Activated naive CD8-positive, alpha-beta T cell (primary cell): ENCODE measurements around the gene S100A4.
"Not testable (repeated sequence)": the region's sequence is repeated elsewhere in the genome, so short reads cannot be mapped to it uniquely, and the experiment has no call there.

Experiments used
- H3K27ac Mint-ChIP-seq: one replicate; pipeline ENCODE4 v1.8.0; 2021; ENCODE audit warnings: mixed read lengths
- H3K27me3 Mint-ChIP-seq: one replicate; pipeline ENCODE4 v1.8.0; 2021; ENCODE audit warnings: mixed read lengths
- H3K36me3 Mint-ChIP-seq: one replicate; pipeline ENCODE4 v1.8.0; 2021; ENCODE audit warnings: mixed read lengths
- H3K4me1 Mint-ChIP-seq: one replicate; pipeline ENCODE4 v1.8.0; 2021; ENCODE audit warnings: low read depth, mixed read lengths
- H3K4me3 Mint-ChIP-seq: one replicate; pipeline ENCODE4 v1.8.0; 2021; ENCODE audit warnings: mild to moderate bottlenecking, mixed read lengths
- H3K9me3 Mint-ChIP-seq: one replicate; pipeline ENCODE4 v1.8.0; 2021; ENCODE audit warnings: low read depth, mixed read lengths

The S100A4 gene

DNA sequence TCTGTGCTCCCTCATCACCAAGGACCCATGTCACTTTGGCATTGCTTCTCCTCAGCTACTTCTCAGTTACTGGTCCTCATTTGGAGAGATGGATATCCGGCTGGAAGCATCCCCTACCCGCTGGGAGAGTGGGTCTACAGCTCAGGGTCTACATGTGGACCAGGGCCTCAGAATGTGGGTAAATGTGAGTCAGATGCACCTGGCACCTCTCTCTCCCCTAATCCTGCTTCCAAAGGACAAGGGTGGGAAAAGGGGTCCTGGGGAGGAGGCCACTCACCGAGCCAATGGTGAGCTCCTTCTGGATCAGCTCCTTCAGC, 10.7 kb downstream of the S100A4 start:
- Mint-ChIP-seq H3K27me3 (no peaks in the 10 kb centered on the region), H3K4me3 (peak overlapping the region; percentile 93), H3K9me3 (no peaks in the 10 kb centered on the region), H3K4me1 (peaks cover 79% of the 10 kb centered on the region), H3K27ac (peak overlapping the region; percentile 93), H3K36me3 (peaks cover 2% of the 10 kb centered on the region)

DNA sequence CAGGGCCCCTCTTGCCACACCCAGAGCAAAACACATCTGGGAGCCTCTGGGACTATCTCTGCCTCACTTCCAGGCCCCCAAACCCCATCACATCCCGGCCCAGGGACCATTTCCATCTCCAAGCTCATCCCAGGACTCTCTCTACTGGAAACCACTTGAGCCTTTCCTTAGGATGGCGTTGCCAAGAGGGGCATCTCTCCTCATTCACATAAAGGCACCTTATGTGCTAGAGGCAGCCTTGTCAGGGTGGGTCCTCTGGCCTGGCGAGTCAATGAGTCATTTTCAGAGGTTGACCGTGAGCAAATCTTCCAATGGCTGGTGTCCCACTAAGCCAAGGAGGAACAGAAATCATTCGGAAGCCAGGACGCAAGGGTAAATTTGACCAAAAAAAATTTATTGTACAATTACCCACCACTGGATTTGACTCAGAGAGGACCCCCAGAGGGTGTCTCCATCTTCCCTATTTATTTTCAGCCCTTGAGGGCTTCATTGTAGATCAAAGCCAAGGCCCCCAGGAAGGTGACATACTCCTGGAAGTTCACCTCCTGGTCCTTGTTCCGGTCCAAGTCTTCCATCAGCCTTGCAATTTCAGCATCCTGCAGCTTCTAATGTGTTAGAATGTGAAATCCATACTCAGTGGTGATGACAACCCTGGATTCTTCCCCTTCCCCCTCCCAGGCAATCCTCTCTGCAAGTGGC, 11.2 kb downstream of the S100A4 start:
- Mint-ChIP-seq H3K36me3 (no peaks in the 10 kb centered on the region), H3K4me1 (peaks cover 73% of the 10 kb centered on the region), H3K9me3 (no peaks in the 10 kb centered on the region), H3K27ac (peak overlapping the region; percentile 95), H3K4me3 (peak overlapping the region; percentile 93), H3K27me3 (no peaks in the 10 kb centered on the region)

DNA sequence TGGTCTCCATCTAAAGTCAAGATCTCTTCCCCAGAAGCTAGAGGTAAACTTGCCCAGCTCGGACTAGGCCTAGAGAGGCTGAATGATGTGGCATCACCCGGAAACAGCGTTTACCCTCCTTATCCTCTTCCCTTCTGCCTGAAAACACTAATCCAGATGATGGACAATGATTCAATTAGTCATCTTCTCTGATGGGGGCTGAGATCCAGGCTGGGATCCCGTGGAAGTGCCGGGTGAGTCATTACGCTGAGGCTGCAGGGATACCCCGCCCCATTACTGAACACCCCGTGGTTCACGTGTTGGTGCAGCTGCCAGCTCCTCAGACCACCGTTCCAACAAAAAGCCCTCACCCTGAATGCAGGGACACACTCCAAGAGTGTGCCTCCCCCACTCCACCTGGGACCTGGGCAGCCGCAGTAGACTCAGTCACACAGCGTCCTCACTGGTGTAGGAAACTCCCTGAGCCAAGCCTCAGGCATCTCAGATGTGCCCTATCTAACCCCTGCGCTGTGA, 11.9 kb downstream of the S100A4 start:
- H3K27ac Mint-ChIP-seq: peak overlapping the region; percentile 95
- no peaks in the 10 kb centered on the region for H3K36me3 Mint-ChIP-seq
- no peaks in the 10 kb centered on the region for H3K27me3 Mint-ChIP-seq
- H3K9me3 Mint-ChIP-seq: no peaks in the 10 kb centered on the region
- peak overlapping the region; percentile 93 for H3K4me3 Mint-ChIP-seq
- H3K4me1 Mint-ChIP-seq: peaks cover 73% of the 10 kb centered on the region

DNA sequence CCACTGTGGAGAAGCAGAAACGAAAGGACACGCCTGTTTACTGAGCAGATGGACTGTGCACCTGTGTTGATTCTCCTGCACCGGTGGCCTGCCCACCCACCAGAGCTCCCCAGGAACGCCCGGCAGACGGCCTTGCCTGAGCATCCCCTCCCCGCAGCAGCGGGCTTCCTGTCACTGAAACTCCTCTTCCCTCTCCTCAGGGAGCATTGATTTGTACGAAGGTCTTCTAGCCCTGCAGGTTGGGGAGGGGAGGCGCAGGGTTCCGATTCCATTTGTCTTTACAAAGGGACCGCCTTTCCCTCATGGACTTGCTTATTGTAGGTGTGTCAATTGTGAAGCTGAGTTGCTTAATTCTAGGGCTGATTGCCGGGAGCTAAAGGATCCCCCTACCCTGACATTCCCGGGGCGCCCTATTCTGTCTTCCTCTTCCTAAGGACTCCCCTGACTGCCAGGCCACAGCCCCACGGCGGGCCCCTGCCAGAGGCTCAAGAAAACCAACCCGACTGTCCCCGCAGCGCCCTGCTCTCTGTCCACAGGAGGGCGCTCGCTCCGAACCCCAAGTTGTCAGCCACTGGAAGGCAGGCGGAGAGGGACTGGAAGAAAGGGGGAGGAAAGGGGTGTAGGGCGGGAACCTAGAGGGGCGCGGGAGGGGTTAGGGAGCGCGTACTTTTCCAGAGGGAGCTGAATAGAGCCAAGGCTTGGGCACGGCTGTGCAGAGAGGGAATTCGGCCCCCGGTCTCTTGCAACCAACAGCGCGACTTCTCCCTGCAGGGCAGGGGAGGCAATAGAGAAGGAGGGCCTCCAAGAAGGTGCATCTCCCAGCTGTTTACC, 12.6 kb downstream of the S100A4 start:
- Mint-ChIP-seq H3K36me3 (no peaks in the 10 kb centered on the region), H3K27me3 (no peaks in the 10 kb centered on the region), H3K9me3 (no peaks in the 10 kb centered on the region)

DNA sequence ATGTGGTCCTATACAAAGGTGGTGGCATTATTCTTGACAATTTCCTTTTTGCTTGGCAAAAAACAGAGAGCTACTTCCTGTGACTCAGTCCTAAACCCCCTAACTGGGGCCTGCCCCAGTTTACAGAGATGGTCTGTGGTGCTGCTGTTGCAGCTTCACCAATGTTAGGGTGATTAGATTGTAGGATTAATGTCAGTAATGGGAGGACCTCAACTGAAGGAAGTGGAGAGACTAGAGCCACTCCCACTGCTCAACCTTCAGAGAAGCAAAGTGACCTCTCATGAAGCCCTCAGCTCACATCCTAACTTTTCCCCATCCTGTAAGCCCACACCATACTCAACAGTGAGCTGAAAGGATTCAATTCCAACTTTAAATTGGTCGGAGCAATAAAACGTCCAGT, 13.4 kb downstream of the S100A4 start:
- H3K27ac Mint-ChIP-seq: peak overlapping the region; percentile 95
- peaks cover 62% of the 10 kb centered on the region for H3K4me1 Mint-ChIP-seq
- H3K9me3 Mint-ChIP-seq: no peaks in the 10 kb centered on the region
- H3K27me3 Mint-ChIP-seq: no peaks in the 10 kb centered on the region
- H3K36me3 Mint-ChIP-seq: no peaks in the 10 kb centered on the region
- peak overlapping the region; percentile 93 for H3K4me3 Mint-ChIP-seq

More for the DNA sequence above, 12.6 kb downstream of the S100A4 start:
- H3K4me3 Mint-ChIP-seq: peak overlapping the region; percentile 93
- H3K4me1 Mint-ChIP-seq: peaks cover 67% of the 10 kb centered on the region
- peak overlapping the region; percentile 95 for H3K27ac Mint-ChIP-seq

DNA sequence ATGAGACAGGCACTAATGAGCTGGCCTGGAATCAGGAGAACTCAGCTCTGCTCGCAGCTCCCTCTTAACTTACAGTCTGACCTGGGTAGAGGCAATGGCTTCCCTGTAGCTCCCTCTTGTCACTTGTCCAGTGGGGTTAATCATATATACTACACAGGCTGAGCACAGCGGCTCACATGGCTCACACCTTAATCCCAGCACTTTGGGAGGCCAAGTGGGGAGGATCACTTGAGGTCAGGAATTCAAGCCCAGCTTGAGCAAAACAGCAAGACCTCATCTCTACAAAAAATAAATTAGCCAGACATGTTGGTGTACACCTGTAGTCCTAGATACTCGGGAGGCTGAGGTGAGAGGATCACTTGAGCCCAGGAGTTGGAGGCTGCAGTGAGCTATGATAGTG, 14.0 kb downstream of the S100A4 start:
- Mint-ChIP-seq H3K27me3 (no peaks in the 10 kb centered on the region), H3K4me3 (no peak overlapping the region), H3K4me1 (peaks cover 58% of the 10 kb centered on the region), H3K36me3 (no peaks in the 10 kb centered on the region), H3K9me3 (no peaks in the 10 kb centered on the region), H3K27ac (peak overlapping the region; percentile 95)

DNA sequence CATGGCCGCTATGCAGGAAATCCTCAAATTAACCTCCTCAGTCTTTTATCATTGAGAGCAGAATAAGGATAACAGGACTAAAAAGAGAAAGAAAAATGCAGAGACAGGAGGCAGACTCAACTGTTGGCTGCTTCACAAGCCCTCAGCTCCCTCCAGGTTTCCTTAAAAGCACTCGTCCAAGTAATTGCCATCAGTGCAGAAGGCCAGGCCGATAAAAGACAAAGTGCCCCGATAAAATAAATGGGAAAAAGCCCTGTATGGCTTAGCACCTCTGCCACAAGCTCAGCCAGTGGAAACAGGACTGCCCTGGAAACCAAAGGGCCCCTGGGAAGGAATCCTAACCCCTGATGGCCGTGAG, 17.9 kb downstream of the S100A4 start:
- Mint-ChIP-seq H3K27me3 (no peaks in the 10 kb centered on the region), H3K36me3 (no peaks in the 10 kb centered on the region), H3K4me1 (peaks cover 28% of the 10 kb centered on the region), H3K4me3 (no peak overlapping the region), H3K9me3 (no peaks in the 10 kb centered on the region), H3K27ac (no peak overlapping the region)

DNA sequence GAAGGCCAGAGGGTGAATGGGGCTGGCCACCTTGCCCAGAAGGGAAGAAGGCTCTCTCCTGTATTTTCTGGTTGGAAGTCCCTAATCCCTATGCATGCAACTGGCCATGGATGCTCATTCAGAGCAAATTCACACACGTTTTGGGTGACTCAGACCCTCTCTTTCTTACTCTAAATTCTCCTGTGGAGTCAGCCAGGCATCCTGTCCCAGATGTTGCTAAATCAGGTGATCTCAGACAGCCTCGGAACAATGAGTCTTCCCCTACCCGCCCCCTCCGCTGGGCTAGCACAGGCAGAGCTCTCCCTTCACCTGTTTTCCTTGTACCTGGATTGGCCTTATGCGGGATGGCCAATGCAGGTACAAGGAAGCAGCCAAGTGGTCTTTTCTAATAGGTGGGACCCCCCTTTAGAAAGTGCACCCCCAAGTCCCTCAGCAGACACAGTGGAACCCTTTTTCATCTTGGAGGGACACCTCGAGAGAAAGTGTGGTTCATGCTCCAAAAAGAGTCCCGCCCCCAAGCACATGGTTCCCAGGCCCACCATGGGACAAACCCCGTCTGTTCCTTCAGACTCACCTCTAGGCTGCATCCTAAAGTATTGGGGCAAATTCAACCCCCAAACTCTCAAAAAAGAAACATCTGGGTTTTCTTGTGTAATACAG, 18.5 kb downstream of the S100A4 start:
- Mint-ChIP-seq H3K4me3 (no peak overlapping the region), H3K27me3 (no peaks in the 10 kb centered on the region), H3K27ac (no peak overlapping the region), H3K9me3 (no peaks in the 10 kb centered on the region), H3K36me3 (no peaks in the 10 kb centered on the region), H3K4me1 (peaks cover 27% of the 10 kb centered on the region)

DNA sequence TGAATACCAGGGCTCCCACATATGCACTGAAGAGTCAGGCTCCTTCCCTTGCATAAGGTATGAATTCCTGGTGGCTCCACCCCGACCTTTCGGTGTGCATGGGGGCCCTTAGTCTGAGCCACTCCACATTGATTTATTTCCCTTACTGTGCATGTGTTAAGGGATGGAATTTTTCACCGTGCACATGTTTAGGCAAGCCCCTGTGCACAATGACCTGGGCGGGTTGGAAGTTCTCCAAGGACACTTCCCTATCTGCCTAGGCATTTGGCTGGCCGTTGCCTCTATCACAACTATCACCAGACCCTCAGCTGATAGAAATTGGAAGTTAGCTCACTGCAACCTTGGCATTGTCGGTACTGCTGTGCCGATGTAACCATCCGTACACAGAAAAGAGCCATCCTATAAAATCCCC, 19.5 kb downstream of the S100A4 start:
- H3K4me1 Mint-ChIP-seq: peaks cover 18% of the 10 kb centered on the region
- H3K4me3 Mint-ChIP-seq: no peak overlapping the region
- no peaks in the 10 kb centered on the region for H3K9me3 Mint-ChIP-seq
- no peaks in the 10 kb centered on the region for H3K27me3 Mint-ChIP-seq
- H3K27ac Mint-ChIP-seq: no peak overlapping the region
- H3K36me3 Mint-ChIP-seq: no peaks in the 10 kb centered on the region

DNA sequence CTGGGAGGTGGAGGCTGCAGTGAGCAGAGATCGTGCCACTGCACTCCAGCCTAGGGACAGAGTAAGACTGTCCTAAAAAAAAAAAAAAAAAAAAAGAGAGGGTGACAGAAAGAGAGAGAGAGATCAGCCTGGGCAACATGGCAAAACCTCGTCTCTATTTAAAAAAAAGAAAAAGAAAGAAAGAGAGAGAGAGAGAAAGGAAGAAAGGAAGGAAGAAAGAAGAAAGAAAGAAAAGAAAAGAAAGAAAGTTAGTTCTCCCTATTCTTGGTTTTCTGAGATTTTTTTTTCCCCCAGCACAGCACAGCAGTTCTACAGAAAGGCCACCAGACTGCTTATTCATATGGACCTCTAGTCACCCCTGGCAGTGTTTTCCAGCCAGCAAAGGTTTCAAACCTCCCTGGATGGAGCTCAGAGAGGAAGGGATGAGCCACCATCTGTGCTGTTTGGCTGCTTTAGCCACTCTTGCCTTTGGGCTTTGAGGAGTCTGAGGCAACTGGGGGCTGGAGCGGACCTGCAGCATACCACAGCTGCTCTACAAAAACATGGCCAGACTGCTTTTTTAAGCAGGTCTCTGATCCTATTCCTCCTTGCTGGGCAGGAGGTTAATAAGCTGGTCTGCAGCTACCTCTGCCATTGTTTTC, 20.4 kb downstream of the S100A4 start:
- Mint-ChIP-seq H3K27me3 (no peaks in the 10 kb centered on the region), H3K36me3 (no peaks in the 10 kb centered on the region), H3K27ac (no peak overlapping the region), H3K4me3 (no peak overlapping the region), H3K9me3 (no peaks in the 10 kb centered on the region), H3K4me1 (peaks cover 9% of the 10 kb centered on the region)

DNA sequence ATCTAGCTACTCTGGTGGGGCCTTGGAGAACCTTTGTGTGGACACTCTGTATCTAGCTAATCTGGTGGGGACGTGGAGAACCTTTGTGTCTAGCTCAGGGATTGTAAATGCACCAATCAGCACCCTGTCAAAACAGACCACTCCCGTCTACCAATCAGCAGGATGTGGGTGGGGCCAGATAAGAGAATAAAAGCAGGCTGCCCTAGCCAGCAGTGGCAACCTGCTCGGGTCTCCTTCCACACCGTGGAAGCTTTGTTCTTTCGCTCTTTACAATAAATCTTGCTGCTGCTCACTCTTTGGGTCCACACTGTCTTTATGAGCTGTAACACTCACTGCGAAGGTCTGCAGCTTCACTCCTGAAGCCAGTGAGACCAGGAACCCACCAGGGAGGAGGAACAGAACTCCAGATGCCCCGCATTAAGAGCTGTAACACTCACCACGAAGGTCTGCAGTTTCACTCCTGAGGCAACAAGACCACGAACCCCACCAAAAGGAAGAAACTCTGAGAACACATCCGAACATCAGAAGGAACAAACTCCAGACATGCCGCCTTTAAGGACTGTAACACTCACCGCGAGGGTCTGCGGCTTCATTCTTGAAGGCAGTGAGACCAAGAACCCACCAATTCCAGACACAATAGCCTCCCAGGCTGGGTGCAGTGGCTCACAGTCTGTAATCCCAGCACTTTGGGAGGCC, 23.1 kb downstream of the S100A4 start:
- H3K9me3 Mint-ChIP-seq, H3K4me1 Mint-ChIP-seq, H3K27me3 Mint-ChIP-seq, H3K36me3 Mint-ChIP-seq: not testable (repeated sequence)
- H3K27ac Mint-ChIP-seq: peak overlapping the region; percentile 51
- peak overlapping the region; percentile 35 for H3K4me3 Mint-ChIP-seq

DNA sequence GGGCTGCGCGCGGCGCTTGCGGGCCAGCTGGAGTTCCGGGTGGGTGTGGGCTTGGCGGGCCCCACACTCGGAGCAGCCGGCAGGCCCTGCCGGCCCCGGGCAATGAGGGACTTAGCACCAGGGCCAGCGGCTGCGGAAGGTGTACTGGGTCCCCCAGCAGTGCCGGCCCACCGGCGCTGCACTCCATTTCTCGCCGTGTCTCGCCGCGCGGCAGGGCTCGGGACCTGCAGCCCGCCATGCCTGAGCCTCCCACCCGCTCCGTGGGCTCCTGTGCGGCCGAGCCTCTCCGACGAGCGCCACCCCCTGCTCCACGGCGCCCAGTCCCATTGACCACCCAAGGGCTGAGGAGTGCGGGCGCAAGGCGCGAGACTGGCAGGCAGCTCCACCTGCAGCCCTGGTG, 23.8 kb downstream of the S100A4 start:
- not testable (repeated sequence) for H3K27ac Mint-ChIP-seq, H3K4me1 Mint-ChIP-seq, H3K4me3 Mint-ChIP-seq, H3K27me3 Mint-ChIP-seq, H3K36me3 Mint-ChIP-seq, H3K9me3 Mint-ChIP-seq

DNA sequence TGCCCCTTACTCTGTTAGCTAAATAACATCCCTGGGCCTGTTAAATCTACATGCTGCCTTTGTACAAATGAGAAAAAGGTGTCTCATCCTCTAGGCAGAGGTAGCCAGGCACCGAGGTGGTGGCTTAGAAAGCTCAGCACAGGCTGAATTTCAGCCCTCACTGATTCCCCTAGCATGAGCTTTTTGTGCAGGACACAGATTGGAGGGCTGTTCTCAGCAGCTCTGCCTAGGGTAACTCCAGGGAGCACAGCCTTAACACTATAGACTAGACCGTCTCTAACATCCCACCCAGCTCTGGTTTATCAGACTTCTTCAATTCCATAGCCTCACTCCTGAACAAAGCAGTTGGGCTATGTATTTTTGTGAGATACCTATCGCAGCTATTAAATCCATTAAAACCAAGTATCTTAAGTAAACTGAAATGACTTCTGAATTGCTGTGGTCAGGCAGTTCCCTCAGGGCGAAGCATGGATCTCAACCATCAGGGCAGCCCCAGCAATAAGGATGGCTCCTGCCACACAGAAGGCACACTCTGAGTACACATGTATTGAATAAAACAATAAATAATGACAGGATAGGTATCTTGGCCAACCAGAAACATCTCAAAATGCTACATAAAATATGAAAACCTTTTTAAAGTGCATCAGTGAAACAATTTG, 24.7 kb downstream of the S100A4 start:
- no peaks in the 10 kb centered on the region for H3K36me3 Mint-ChIP-seq
- peaks cover 9% of the 10 kb centered on the region for H3K4me1 Mint-ChIP-seq
- no peaks in the 10 kb centered on the region for H3K27me3 Mint-ChIP-seq
- H3K4me3 Mint-ChIP-seq: no peak overlapping the region
- no peaks in the 10 kb centered on the region for H3K9me3 Mint-ChIP-seq
- H3K27ac Mint-ChIP-seq: no peak overlapping the region

DNA sequence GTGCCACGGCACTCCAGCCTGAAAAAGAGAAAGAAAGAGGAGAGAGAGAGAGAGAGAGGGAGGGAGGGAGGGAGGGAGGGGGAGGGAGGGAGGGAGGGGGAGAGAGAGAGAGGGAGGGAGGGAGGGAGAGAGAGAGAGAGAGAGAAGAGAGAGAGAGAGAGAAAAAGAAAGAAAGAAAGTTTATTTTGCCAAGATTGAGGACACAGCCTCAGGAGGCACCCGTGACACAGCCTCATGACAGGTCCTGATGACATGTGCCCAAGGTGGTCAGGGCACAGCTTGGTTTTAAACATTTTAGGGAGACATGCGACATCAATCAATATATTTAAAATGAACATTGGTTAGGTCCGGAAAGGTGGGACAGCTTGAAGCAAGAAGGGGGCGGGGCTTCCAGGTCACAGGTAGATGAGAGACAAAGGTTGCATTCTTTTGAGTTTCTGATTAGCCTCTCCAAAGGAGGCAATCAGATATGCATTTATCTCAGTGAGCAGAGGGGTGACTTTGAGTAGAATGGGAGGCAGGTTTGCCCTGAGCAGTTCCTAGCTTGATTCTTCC, 25.4 kb downstream of the S100A4 start:
- H3K4me1 Mint-ChIP-seq, H3K4me3 Mint-ChIP-seq, H3K36me3 Mint-ChIP-seq, H3K27ac Mint-ChIP-seq, H3K27me3 Mint-ChIP-seq, H3K9me3 Mint-ChIP-seq: not testable (repeated sequence)
